AG09319 (cell line): ENCODE results near the gene CFAP46.

Experiments used
- DNase-seq: peaks from one replicate; pipeline ENCODE4 v3.0.0-alpha.2; 2010; ENCODE audit warnings: low read depth; ENCODE audit errors: extremely low read depth
- CTCF ChIP-seq: IDR thresholded peaks from 2 replicates; pipeline ENCODE4 v1.5.1; 2011; ENCODE audit warnings: low read depth, mild to moderate bottlenecking, inconsistent platforms, low read length, moderate library complexity

CFAP46 gene

GRCh38 chr10:132978542-132978941 lies 36.2 kb upstream of the CFAP46 start:
- DNase-seq: no peak
- no peak for TF ChIP-seq CTCF

DNA sequence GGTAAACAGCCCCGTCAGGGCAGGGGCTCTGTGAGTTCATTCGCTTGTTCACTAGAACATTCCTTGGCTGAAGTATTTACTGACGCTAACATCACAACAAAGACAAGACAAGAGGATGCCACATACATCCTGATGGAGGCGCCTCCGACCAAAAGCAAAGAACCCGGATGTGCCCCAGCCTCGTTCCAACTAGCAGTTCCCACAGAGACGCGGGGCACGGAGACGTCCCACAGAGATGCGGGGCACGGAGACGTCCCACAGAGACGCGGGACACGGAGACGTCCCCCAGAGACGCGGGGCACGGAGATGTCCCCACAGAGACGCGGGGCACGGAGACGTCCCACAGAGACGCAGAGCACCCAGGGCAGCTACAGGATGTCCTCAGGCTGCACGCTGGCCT lies 35.4 kb upstream of the CFAP46 start:
- no peak for TF ChIP-seq CTCF
- DNase-seq: no peak

GRCh38 chr10:132977076-132977475 lies 34.7 kb upstream of the CFAP46 start:
- DNase-seq: no peak
- TF ChIP-seq CTCF: no peak

DNA sequence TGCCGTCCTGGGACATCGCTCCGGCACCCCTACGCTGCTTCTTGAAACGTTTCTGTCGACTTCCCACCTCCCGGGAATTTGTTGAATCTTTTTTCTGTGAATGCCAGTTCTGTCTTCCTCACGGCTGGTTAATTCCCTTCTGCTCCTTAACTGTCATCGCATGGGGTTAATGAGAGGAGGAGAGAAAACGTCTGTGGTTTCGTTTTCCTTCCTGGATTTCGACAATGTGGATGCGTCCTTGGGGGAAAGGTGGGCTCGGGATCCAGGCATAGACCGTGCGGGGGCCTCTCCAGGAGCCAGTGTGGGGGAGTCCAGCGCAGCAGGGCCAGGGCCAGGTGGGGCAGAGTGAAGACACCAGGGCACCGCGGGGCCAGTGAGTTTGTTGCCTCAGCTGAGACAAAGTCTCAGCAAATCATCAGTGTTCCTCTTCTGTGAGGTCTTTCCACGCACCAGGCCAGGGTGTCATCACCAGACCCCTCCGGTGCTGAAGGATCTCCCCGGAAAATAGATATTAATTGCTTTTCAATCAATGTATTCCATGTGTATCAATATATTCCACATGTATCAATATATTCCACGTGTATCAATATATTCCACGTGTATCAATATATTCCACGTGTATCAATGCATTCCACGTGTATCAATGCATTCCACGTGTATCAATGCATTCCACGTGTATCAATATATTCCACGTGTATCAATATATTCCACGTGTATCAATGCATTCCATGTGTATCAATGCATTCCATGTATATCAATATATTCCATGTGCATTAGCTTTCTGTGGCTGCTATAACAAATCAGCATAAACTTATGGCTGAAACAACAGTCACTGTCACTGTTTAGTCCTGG lies 33.7 kb upstream of the CFAP46 start:
- TF ChIP-seq CTCF: no peak

DNA sequence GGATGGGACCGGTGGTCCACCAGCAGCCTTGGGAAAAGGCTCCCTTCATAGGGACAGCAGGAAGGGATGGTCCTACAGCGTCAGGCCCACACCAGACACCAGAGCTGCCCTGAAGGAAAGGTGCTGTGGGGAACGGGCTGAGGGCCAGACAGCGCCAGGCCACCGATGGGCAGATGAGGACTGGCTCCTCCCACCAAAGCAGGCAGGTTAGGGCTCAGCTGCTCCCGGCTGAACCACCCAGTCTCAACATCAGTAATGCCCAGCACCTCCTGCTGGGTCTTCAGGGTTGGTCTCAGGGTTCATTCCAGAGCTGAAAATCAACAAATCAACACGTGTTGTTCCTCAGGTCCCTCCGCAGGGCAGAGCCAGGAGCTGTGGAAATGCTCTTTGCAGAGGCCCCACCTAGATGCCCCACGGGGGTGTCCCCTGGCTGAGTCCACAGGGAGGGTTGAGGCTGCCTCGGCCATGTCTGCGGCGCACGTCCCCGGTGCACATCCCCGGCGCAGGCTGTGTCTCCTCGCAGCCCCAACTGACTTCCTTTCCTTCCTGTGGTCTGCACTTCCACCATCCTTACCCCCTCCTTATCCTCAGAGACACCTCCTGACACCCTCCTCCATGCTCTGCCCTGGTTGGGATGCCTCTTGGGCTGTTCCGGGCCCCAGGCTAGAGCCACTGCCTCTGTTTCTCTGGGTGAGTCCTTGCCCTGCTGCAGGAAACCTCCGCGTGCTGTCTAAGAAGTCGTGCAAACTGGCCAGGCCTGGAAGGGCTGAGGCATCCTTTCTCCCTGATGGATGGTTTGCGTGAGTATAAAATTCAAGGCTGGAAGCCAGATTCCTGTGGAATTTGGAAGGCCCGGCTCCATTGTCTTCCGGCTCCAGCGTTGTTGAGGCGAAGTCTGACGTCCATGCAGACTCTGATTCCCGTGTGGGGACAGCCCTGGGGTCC lies 32.8 kb upstream of the CFAP46 start:
- no peak for TF ChIP-seq CTCF

More for the DNA sequence above, 33.7 kb upstream of the CFAP46 start:
- DNase-seq: no peak

DNA sequence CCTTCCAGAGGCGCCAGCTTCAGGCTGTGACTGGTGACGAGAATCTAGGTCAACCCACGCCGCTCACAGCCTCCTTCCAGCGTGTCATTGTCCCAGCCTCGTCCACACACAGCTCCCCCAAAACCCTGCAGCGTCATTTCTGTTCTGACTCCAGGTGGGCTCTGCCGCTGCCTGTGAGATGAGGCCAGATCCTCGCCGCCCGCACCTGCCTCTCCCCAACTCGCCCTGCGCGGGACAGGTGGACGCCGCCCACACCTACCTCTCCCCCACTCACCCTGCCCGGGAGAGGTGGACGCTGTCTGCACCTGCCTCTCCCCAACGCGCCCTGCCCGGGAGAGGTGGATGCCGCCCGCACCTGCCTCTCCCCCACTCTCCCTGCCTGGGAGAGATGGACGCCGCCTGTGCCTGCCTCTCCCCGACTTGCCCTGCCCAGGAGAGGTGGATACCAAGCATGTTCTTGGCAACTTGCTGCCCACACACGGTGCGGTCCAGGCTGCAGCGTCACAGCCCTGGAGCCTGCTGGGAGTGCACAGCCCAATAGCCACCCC lies 32.0 kb upstream of the CFAP46 start:
- no peak for DNase-seq

More for the DNA sequence above, 32.8 kb upstream of the CFAP46 start:
- no peak for DNase-seq

More for the DNA sequence above, 32.0 kb upstream of the CFAP46 start:
- no peak for TF ChIP-seq CTCF
